ENCODE results near the gene PCP4L1. TPM values are rescaled to one million over a fixed set of nuclear protein-coding genes. Genes with fewer than 3 reads are reported as not detected.

The PCP4L1 gene
- total RNA-seq, 1 experiment from 2014 or later, result 0.83 TPM

DNA sequence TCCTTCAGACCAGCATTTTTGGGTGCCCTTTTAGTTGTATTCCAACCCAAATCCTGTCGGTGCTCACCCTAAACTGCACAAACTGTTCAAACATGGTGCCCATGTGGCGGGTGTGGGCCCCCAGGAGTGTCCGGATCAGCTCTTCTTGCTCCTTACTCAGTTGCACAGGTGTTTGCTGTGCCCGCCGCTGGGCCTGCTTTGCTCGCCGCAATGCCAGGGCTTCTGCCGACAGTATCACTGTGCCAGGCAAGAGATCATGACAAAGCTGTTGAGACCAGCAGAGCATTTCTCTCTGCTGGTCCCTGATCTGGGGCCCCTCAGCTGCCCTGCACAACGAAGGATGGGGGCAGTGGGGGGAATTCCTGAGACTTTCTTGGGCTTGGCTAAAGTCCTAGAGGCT, 25.4 kb upstream of the PCP4L1 start:
- no CpG with 5 or more reads among the region's 9 CpGs for WGBS (ENCODE audit: extremely low coverage, insufficient read length, low lambda C conversion rate)
- TF ChIP-seq, protein P1, sequence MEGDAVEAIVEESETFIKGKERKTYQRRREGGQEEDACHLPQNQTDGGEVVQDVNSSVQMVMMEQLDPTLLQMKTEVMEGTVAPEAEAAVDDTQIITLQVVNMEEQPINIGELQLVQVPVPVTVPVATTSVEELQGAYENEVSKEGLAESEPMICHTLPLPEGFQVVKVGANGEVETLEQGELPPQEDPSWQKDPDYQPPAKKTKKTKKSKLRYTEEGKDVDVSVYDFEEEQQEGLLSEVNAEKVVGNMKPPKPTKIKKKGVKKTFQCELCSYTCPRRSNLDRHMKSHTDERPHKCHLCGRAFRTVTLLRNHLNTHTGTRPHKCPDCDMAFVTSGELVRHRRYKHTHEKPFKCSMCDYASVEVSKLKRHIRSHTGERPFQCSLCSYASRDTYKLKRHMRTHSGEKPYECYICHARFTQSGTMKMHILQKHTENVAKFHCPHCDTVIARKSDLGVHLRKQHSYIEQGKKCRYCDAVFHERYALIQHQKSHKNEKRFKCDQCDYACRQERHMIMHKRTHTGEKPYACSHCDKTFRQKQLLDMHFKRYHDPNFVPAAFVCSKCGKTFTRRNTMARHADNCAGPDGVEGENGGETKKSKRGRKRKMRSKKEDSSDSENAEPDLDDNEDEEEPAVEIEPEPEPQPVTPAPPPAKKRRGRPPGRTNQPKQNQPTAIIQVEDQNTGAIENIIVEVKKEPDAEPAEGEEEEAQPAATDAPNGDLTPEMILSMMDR (conservative IDR thresholded peaks at IDR 0.05), result no peak
- peaks cover 5% of the 10 kb centered on the region in 2 experiments; a peak in 2 of 4 replicates for H3K4me1 Mint-ChIP-seq
- Histone ChIP-seq H3K23ac (ENCODE audit: insufficient read length, low read depth, low read length) (no peak overlapping the region), H3K79me2 (ENCODE audit: insufficient read depth, low read length) (no peaks in the 10 kb centered on the region), H3K27me3 (ENCODE audit: insufficient read depth, low read length) (no peaks in the 10 kb centered on the region), H2BK120ac (ENCODE audit: low read depth, low read length, poor library complexity, severe bottlenecking) (no peak overlapping the region), H2AK5ac (ENCODE audit: insufficient read length, low read length) (no peak overlapping the region), H4K8ac (replicated peaks; ENCODE audit: insufficient read length, low read depth, low read length) (no peak overlapping the region), H3K4ac (ENCODE audit: low read depth, low read length) (no peak overlapping the region), H2BK15ac (ENCODE audit: low read depth, low read length) (no peak overlapping the region), H3K79me1 (ENCODE audit: insufficient read depth, low read depth, low read length, poor library complexity, severe bottlenecking) (no peaks in the 10 kb centered on the region), H4K5ac (ENCODE audit: insufficient read length, low read depth, low read length) (no peak overlapping the region), H3K4me1 (ENCODE audit: insufficient read depth, low read length) (no peaks in the 10 kb centered on the region), H3K9ac (ENCODE audit: extremely low read depth, insufficient read length, low read length) (no peak overlapping the region), H3K14ac (ENCODE audit: insufficient read depth, low read length) (no peak overlapping the region), H3K56ac (ENCODE audit: insufficient read length, low read depth, low read length) (no peak overlapping the region), H3K4me2 (ENCODE audit: insufficient read depth, insufficient read length, low read length) (no peak overlapping the region), H2BK5ac (ENCODE audit: insufficient read length, low read length) (no peak overlapping the region), H2BK20ac (ENCODE audit: low read depth, low read length, poor library complexity, severe bottlenecking) (no peak overlapping the region), H3K18ac (ENCODE audit: insufficient read length, low read depth, low read length) (no peak overlapping the region), H3K23me2 (ENCODE audit: insufficient read length, low read depth, low read length, poor library complexity, severe bottlenecking) (no peaks in the 10 kb centered on the region), H4K91ac (ENCODE audit: insufficient read length, low read depth, low read length) (no peak overlapping the region), H2AFZ (ENCODE audit: low read length) (no peak overlapping the region), H3K27ac (ENCODE audit: insufficient read length, low read depth, low read length) (no peak overlapping the region), H3T11ph (ENCODE audit: low read length) (no peak overlapping the region), H4K20me1 (ENCODE audit: control insufficient read depth, insufficient read depth, insufficient read length) (no peaks in the 10 kb centered on the region), H3K9me3 (ENCODE audit: control insufficient read depth, low read depth, low read length) (no peaks in the 10 kb centered on the region), H2BK12ac (ENCODE audit: insufficient read length, low read depth, low read length) (no peak overlapping the region)
- H3K9me3 Mint-ChIP-seq, result no peaks in the 10 kb centered on the region
- H3K27me3 Mint-ChIP-seq (ENCODE audit: low read depth), result no peaks in the 10 kb centered on the region; the same call in 1 of the 2 replicates
- H3K36me3 Mint-ChIP-seq (ENCODE audit: insufficient read depth in 1 of 3, low read depth in 3 of 3), result peaks cover 12 to 17% (median 14%) of the 10 kb centered on the region in 3 experiments; a peak in 6 of 7 replicates
- H3K4me3 Mint-ChIP-seq, result no peak overlapping the region
- DNase-seq, result no peak
- H3K27ac Mint-ChIP-seq, result no peak overlapping the region; a peak in 1 of 7 replicates
